Measurements from ENCODE around the gene GOLPH3L. TPM values are rescaled to one million over a fixed set of nuclear protein-coding genes. Genes with fewer than 3 reads are reported as not detected.
A peak's percentile ranks its signal among the peaks of the same experiment; 100 is the strongest.

GOLPH3L gene
- total RNA-seq, 1 donor from 2014 or later, result 22.4 TPM

- Histone ChIP-seq H3K9me3 (ENCODE audit: control insufficient read depth in 3 of 3, low read length in 3 of 3) (no peaks in the 10 kb centered on the region), H3K36me3 (ENCODE audit: control insufficient read depth in 3 of 3, insufficient read depth in 3 of 3, low read length in 3 of 3) (peaks cover 22 to 40% (median 36%) of the 10 kb centered on the region in 3 donors), H3K4me3 (ENCODE audit: low read length in 3 of 3) (no peak overlapping the region), H3K27me3 (ENCODE audit: control insufficient read depth in 3 of 3, insufficient read depth in 3 of 3, low read length in 3 of 3) (no peaks in the 10 kb centered on the region), H3K27ac (ENCODE audit: low read depth, low read length) (peak overlapping the region; percentile 62), H3K4me1 (ENCODE audit: control insufficient read depth in 3 of 3, insufficient read depth in 3 of 3, low read length in 3 of 3) (peaks cover 31 to 45% (median 31%) of the 10 kb centered on the region in 3 donors), H3K9ac (ENCODE audit: low read depth in 1 of 3, low read length in 3 of 3) (peak overlapping the region in 1 of 3 donors; percentile 0)
These were observed 75.3 kb downstream of the GOLPH3L start for GRCh38 chr1:150621497-150622302.

GRCh38 chr1:150620919-150621318 is 76.0 kb downstream of the GOLPH3L start:
- Histone ChIP-seq H3K4me1 (ENCODE audit: control insufficient read depth in 3 of 3, insufficient read depth in 3 of 3, low read length in 3 of 3) (peaks cover 31 to 45% (median 31%) of the 10 kb centered on the region in 3 donors), H3K36me3 (ENCODE audit: control insufficient read depth in 3 of 3, insufficient read depth in 3 of 3, low read length in 3 of 3) (peaks cover 18 to 35% (median 30%) of the 10 kb centered on the region in 3 donors), H3K4me3 (ENCODE audit: low read length in 3 of 3) (no peak overlapping the region), H3K27me3 (ENCODE audit: control insufficient read depth in 3 of 3, insufficient read depth in 3 of 3, low read length in 3 of 3) (no peaks in the 10 kb centered on the region), H3K27ac (ENCODE audit: low read depth, low read length) (peak overlapping the region; percentile 62), H3K9ac (ENCODE audit: low read depth in 1 of 3, low read length in 3 of 3) (peak overlapping the region in 1 of 3 donors; percentile 16), H3K9me3 (ENCODE audit: control insufficient read depth in 3 of 3, low read length in 3 of 3) (no peaks in the 10 kb centered on the region)

GRCh38 chr1:150619576-150620509 is 77.1 kb downstream of the GOLPH3L start:
- Histone ChIP-seq H3K36me3 (ENCODE audit: control insufficient read depth in 3 of 3, insufficient read depth in 3 of 3, low read length in 3 of 3) (peaks cover 12 to 24% (median 20%) of the 10 kb centered on the region in 3 donors), H3K9ac (ENCODE audit: low read depth in 1 of 3, low read length in 3 of 3) (peak overlapping the region in 1 of 3 donors; percentile 46)

GRCh38 chr1:150615346-150616201 is 81.4 kb downstream of the GOLPH3L start:
- Histone ChIP-seq H3K27ac (ENCODE audit: low read depth, low read length) (no peak overlapping the region), H3K36me3 (ENCODE audit: control insufficient read depth in 3 of 3, insufficient read depth in 3 of 3, low read length in 3 of 3) (peaks cover 0 to 7% (median 0%) of the 10 kb centered on the region in 3 donors), H3K4me1 (ENCODE audit: control insufficient read depth in 3 of 3, insufficient read depth in 3 of 3, low read length in 3 of 3) (peaks cover 22 to 30% (median 29%) of the 10 kb centered on the region in 3 donors)

More at GRCh38 chr1:150619576-150620509, 77.1 kb downstream of the GOLPH3L start:
- no peaks in the 10 kb centered on the region for H3K9me3 ChIP-seq (ENCODE audit: control insufficient read depth in 3 of 3, low read length in 3 of 3)
- peak overlapping the region in 1 of 3 donors; percentile 10 for H3K4me3 ChIP-seq (ENCODE audit: low read length in 3 of 3)
- H3K27me3 ChIP-seq (ENCODE audit: control insufficient read depth in 3 of 3, insufficient read depth in 3 of 3, low read length in 3 of 3), result no peaks in the 10 kb centered on the region
- H3K27ac ChIP-seq (ENCODE audit: low read depth, low read length), result peak overlapping the region; percentile 62
- H3K4me1 ChIP-seq (ENCODE audit: control insufficient read depth in 3 of 3, insufficient read depth in 3 of 3, low read length in 3 of 3), result peaks cover 31 to 45% (median 31%) of the 10 kb centered on the region in 3 donors

GRCh38 chr1:150613061-150613920 is 83.7 kb downstream of the GOLPH3L start:
- Histone ChIP-seq H3K4me3 (ENCODE audit: low read length in 3 of 3) (no peak overlapping the region), H3K27me3 (ENCODE audit: control insufficient read depth in 3 of 3, insufficient read depth in 3 of 3, low read length in 3 of 3) (no peaks in the 10 kb centered on the region), H3K9ac (ENCODE audit: low read depth in 1 of 3, low read length in 3 of 3) (no peak overlapping the region), H3K36me3 (ENCODE audit: control insufficient read depth in 3 of 3, insufficient read depth in 3 of 3, low read length in 3 of 3) (peaks cover 0 to 7% (median 0%) of the 10 kb centered on the region in 3 donors), H3K27ac (ENCODE audit: low read depth, low read length) (peak overlapping the region; percentile 76), H3K4me1 (ENCODE audit: control insufficient read depth in 3 of 3, insufficient read depth in 3 of 3, low read length in 3 of 3) (peaks cover 5 to 25% (median 21%) of the 10 kb centered on the region in 3 donors), H3K9me3 (ENCODE audit: control insufficient read depth in 3 of 3, low read length in 3 of 3) (no peaks in the 10 kb centered on the region)

More at GRCh38 chr1:150615346-150616201, 81.4 kb downstream of the GOLPH3L start:
- H3K9me3 ChIP-seq (ENCODE audit: control insufficient read depth in 3 of 3, low read length in 3 of 3), result no peaks in the 10 kb centered on the region
- H3K27me3 ChIP-seq (ENCODE audit: control insufficient read depth in 3 of 3, insufficient read depth in 3 of 3, low read length in 3 of 3), result no peaks in the 10 kb centered on the region
- H3K9ac ChIP-seq (ENCODE audit: low read depth in 1 of 3, low read length in 3 of 3), result no peak overlapping the region
- no peak overlapping the region for H3K4me3 ChIP-seq (ENCODE audit: low read length in 3 of 3)

GRCh38 chr1:150612014-150612345 is 85.0 kb downstream of the GOLPH3L start:
- Histone ChIP-seq H3K36me3 (ENCODE audit: control insufficient read depth in 3 of 3, insufficient read depth in 3 of 3, low read length in 3 of 3) (peaks cover 0 to under 1% (median 0%) of the 10 kb centered on the region in 3 donors), H3K9me3 (ENCODE audit: control insufficient read depth in 3 of 3, low read length in 3 of 3) (no peaks in the 10 kb centered on the region), H3K4me1 (ENCODE audit: control insufficient read depth in 3 of 3, insufficient read depth in 3 of 3, low read length in 3 of 3) (peaks cover 5 to 25% (median 21%) of the 10 kb centered on the region in 3 donors), H3K27me3 (ENCODE audit: control insufficient read depth in 3 of 3, insufficient read depth in 3 of 3, low read length in 3 of 3) (no peaks in the 10 kb centered on the region), H3K27ac (ENCODE audit: low read depth, low read length) (peak overlapping the region; percentile 76), H3K4me3 (ENCODE audit: low read length in 3 of 3) (no peak overlapping the region), H3K9ac (ENCODE audit: low read depth in 1 of 3, low read length in 3 of 3) (peak overlapping the region in 1 of 3 donors; percentile 20)

GRCh38 chr1:150610576-150610975 is 86.4 kb downstream of the GOLPH3L start:
- H3K4me3 ChIP-seq (ENCODE audit: low read length in 3 of 3), result no peak overlapping the region
- H3K27me3 ChIP-seq (ENCODE audit: control insufficient read depth in 3 of 3, insufficient read depth in 3 of 3, low read length in 3 of 3), result no peaks in the 10 kb centered on the region
- H3K9me3 ChIP-seq (ENCODE audit: control insufficient read depth in 3 of 3, low read length in 3 of 3), result no peaks in the 10 kb centered on the region
- H3K27ac ChIP-seq (ENCODE audit: low read depth, low read length), result peak overlapping the region; percentile 76
- H3K4me1 ChIP-seq (ENCODE audit: control insufficient read depth in 3 of 3, insufficient read depth in 3 of 3, low read length in 3 of 3), result peaks cover 5 to 25% (median 21%) of the 10 kb centered on the region in 3 donors
- H3K9ac ChIP-seq (ENCODE audit: low read depth in 1 of 3, low read length in 3 of 3), result no peak overlapping the region
- H3K36me3 ChIP-seq (ENCODE audit: control insufficient read depth in 3 of 3, insufficient read depth in 3 of 3, low read length in 3 of 3), result no peaks in the 10 kb centered on the region

- H3K9ac ChIP-seq (ENCODE audit: low read depth in 1 of 3, low read length in 3 of 3), result no peak overlapping the region
- no peak overlapping the region for H3K4me3 ChIP-seq (ENCODE audit: low read length in 3 of 3)
- peaks cover 9 to 25% (median 25%) of the 10 kb centered on the region in 3 donors for H3K4me1 ChIP-seq (ENCODE audit: control insufficient read depth in 3 of 3, insufficient read depth in 3 of 3, low read length in 3 of 3)
- H3K9me3 ChIP-seq (ENCODE audit: control insufficient read depth in 3 of 3, low read length in 3 of 3), result no peaks in the 10 kb centered on the region
- H3K27ac ChIP-seq (ENCODE audit: low read depth, low read length), result no peak overlapping the region
- H3K27me3 ChIP-seq (ENCODE audit: control insufficient read depth in 3 of 3, insufficient read depth in 3 of 3, low read length in 3 of 3), result no peaks in the 10 kb centered on the region
- H3K36me3 ChIP-seq (ENCODE audit: control insufficient read depth in 3 of 3, insufficient read depth in 3 of 3, low read length in 3 of 3), result no peaks in the 10 kb centered on the region
These were observed 87.2 kb downstream of the GOLPH3L start for GRCh38 chr1:150609732-150610131.

Measured in skeletal muscle tissue (tissue), 4 donors.